CD14-positive monocyte (primary cell): ENCODE measurements around the gene C11orf97. TPM values are rescaled to one million over a fixed set of nuclear protein-coding genes. Genes with fewer than 3 reads are reported as not detected.

Experiments
- DNase-seq, 3 donors: peaks; one replicate each; pipeline ENCODE4 v3.0.0-alpha.2; 2011 to 2022
- H2AFZ ChIP-seq: 2 replicates; pipeline ENCODE4 v1.6.0; 2012; ENCODE audit warnings: mild to moderate bottlenecking, low read depth, low read length, inconsistent platforms; ENCODE audit not compliant: insufficient read depth, poor library complexity, severe bottlenecking
- H3K27ac ChIP-seq, 2 donors: 1 replicate in 1 of 2; 2 replicates in 1 of 2; pipeline ENCODE4 v1.5.1; 2012 to 2013; ENCODE audit warnings: low read length in 2 of 2, control low read depth in 1 of 2, inconsistent platforms in 1 of 2, low read depth in 1 of 2, mild to moderate bottlenecking in 1 of 2
- H3K27me3 ChIP-seq, 2 donors: one replicate each; pipeline versions ENCODE4 v1.6.0 to v1.6.1; 2011 to 2013; ENCODE audit warnings: low read length in 2 of 2; ENCODE audit not compliant: control insufficient read depth in 2 of 2, insufficient read depth in 2 of 2
- H3K36me3 ChIP-seq, 2 donors: replicated peaks in 1 of 2; 1 replicate in 1 of 2; 2 replicates in 1 of 2; pipeline versions ENCODE4 v1.5.1 to v1.6.1; 2012 to 2013; ENCODE audit warnings: low read length in 2 of 2, control low read depth in 1 of 2, inconsistent platforms in 1 of 2, mild to moderate bottlenecking in 1 of 2; ENCODE audit not compliant: insufficient read depth in 2 of 2, control insufficient read depth in 1 of 2
- H3K4me1 ChIP-seq, 2 donors: 1 replicate in 1 of 2; 2 replicates in 1 of 2; pipeline versions ENCODE4 v1.5.1 to v1.6.1; 2012 to 2013; ENCODE audit warnings: low read length in 2 of 2, control low read depth in 1 of 2, inconsistent platforms in 1 of 2, mild to moderate bottlenecking in 1 of 2, moderate library complexity in 1 of 2; ENCODE audit not compliant: insufficient read depth in 2 of 2, control insufficient read depth in 1 of 2
- H3K4me2 ChIP-seq: replicated peaks from 2 replicates; pipeline ENCODE3; 2012; ENCODE audit warnings: low read length, moderate library complexity, mild to moderate bottlenecking; ENCODE audit not compliant: poor library complexity, severe bottlenecking; ENCODE audit errors: extremely low read depth
- H3K4me3 ChIP-seq, 3 experiments: fragments of 200-600 bp in 1 of 3; sonication (generic) in 1 of 3; replicated peaks in 1 of 3; 1 replicate in 2 of 3; 2 replicates in 1 of 3; pipeline ENCODE4 v1.5.1; 2011 to 2013; ENCODE audit warnings: low read length in 3 of 3, mild to moderate bottlenecking in 3 of 3, control low read depth in 2 of 3, low read depth in 2 of 3, inconsistent platforms in 1 of 3, moderate library complexity in 1 of 3
- H3K79me2 ChIP-seq: 2 replicates; pipeline ENCODE4 v1.6.0; 2012; ENCODE audit warnings: mild to moderate bottlenecking, control low read depth, inconsistent platforms, low read length, moderate library complexity; ENCODE audit not compliant: insufficient read depth
- H3K9ac ChIP-seq: 2 replicates; pipeline ENCODE4 v1.6.0; 2017; ENCODE audit warnings: low read length, mild to moderate bottlenecking; ENCODE audit not compliant: insufficient read depth, poor library complexity, severe bottlenecking
- H3K9me3 ChIP-seq, 2 donors: replicated peaks in 1 of 2; 1 replicate in 1 of 2; 2 replicates in 1 of 2; pipeline versions ENCODE4 v1.5.1 to v1.6.1; 2012 to 2013; ENCODE audit warnings: low read length in 2 of 2, control low read depth in 1 of 2; ENCODE audit not compliant: control insufficient read depth in 1 of 2, insufficient read depth in 1 of 2
- H4K20me1 ChIP-seq: 2 replicates; pipeline ENCODE4 v1.6.0; 2012; ENCODE audit warnings: mild to moderate bottlenecking, low read length, control low read depth, moderate library complexity; ENCODE audit not compliant: insufficient read depth
- H3K27ac Mint-ChIP-seq, 7 donors: one replicate each; pipeline ENCODE4 v1.8.0; 2020; ENCODE audit warnings: mild to moderate bottlenecking in 7 of 7, mixed read lengths in 7 of 7, moderate library complexity in 6 of 7, inconsistent platforms in 2 of 7
- H3K27me3 Mint-ChIP-seq, 3 donors: one replicate each; pipeline ENCODE4 v1.8.0; 2021 to 2022; ENCODE audit warnings: low read depth in 3 of 3, mild to moderate bottlenecking in 3 of 3, mixed read lengths in 3 of 3, moderate library complexity in 3 of 3, inconsistent platforms in 1 of 3
- H3K36me3 Mint-ChIP-seq, 2 donors: one replicate each; pipeline ENCODE4 v1.8.0; 2020; ENCODE audit warnings: mixed read lengths in 2 of 2, inconsistent platforms in 1 of 2, mild to moderate bottlenecking in 1 of 2
- H3K4me1 Mint-ChIP-seq: one replicate; pipeline ENCODE4 v1.8.0; 2020; ENCODE audit warnings: mild to moderate bottlenecking, mixed read lengths
- H3K4me3 Mint-ChIP-seq, 2 donors: one replicate each; pipeline ENCODE4 v1.8.0; 2020; ENCODE audit warnings: mild to moderate bottlenecking in 2 of 2, mixed read lengths in 2 of 2, moderate library complexity in 1 of 2
- H3K9me3 Mint-ChIP-seq, 7 donors: one replicate each; pipeline ENCODE4 v1.8.0; 2020 to 2022; ENCODE audit warnings: mixed read lengths in 7 of 7, mild to moderate bottlenecking in 6 of 7, moderate library complexity in 6 of 7, inconsistent platforms in 2 of 7
- CTCF ChIP-seq: fragments of 200-600 bp; IDR thresholded peaks from one replicate; pipeline ENCODE4 v1.8.0; 2022; ENCODE audit warnings: antibody characterized with exemption, mild to moderate bottlenecking
- WGBS: methylation state at CpG from one replicate; pipeline ENCODE4 v1.1.5; 2013; ENCODE audit warnings: missing lambda C conversion rate; ENCODE audit not compliant: insufficient coverage; 5-methylcytosine and 5-hydroxymethylcytosine counted together
- intact Hi-C, 2 donors: fragments of 100-400 bp; cut with micrococcal nuclease; formaldehyde crosslinking; loops; one replicate each; pipeline versions ENCODE4 v1.15.0 to v1.15.1; 2023
- polyA plus RNA-seq, 3 donors: library from polyadenylated mRNA; depleted of rRNA in 1 of 3; unstranded in 2 of 3; stranded (reverse) in 1 of 3; fragments of 300-500 nt in 2 of 3; fragments of >200 nt in 1 of 3; fragmentation: Illumina TruSeq in 2 of 3; gene quantifications; 1 replicate in 2 of 3; 2 replicates in 1 of 3; pipeline ENCODE4 v1.2.3, GENCODE V29; 2012 to 2021

Gene C11orf97
- polyA plus RNA-seq, 3 donors = not detected

GRCh38 chr11:94544646-94545263 is 32.5 kb downstream of the C11orf97 start:
- Histone ChIP-seq H3K27me3 (no peaks in the 10 kb centered on the region), H3K9me3 (no peaks in the 10 kb centered on the region), H3K4me2 (peak overlapping the region; percentile 93), H3K4me1 (peaks cover 55 to 56% of the 10 kb centered on the region in 2 donors), H3K4me3 (peak overlapping the region; percentile 75 to 91 (median 91)), H3K79me2 (peaks cover 97% of the 10 kb centered on the region), H4K20me1 (peaks cover 31% of the 10 kb centered on the region), H3K9ac (peak overlapping the region; percentile 93), H3K36me3 (no peaks in the 10 kb centered on the region), H3K27ac (peak overlapping the region; percentile 96 to 99), H2AFZ (peak overlapping the region; percentile 88)
- Mint-ChIP-seq H3K27me3 (no peaks in the 10 kb centered on the region), H3K4me1 (peaks cover 56% of the 10 kb centered on the region), H3K9me3 (peaks cover 0 to 2% (median 0%) of the 10 kb centered on the region in 7 donors), H3K4me3 (peak overlapping the region; percentile 99 to 100), H3K36me3 (peaks cover 8% of the 10 kb centered on the region in 2 donors), H3K27ac (peak overlapping the region; percentile 92 to 97 (median 94))
- WGBS = 5% methylated on average over 54 of the region's 59 CpGs
- intact Hi-C loops = loop anchor here (2.0 to 5.0 kb wide), 3 partner anchors 30 to 58 kb away; no protein-coding TSS in a partner anchor
- no peak for TF ChIP-seq CTCF
- DNase-seq = peak in 2 of 3 donors; percentile 19 to 26

- peak overlapping the region; percentile 88 for H2AFZ ChIP-seq
Observed at GRCh38 chr11:94545264-94546161, 33.3 kb downstream of the C11orf97 start.

More at GRCh38 chr11:94545264-94546161, 33.3 kb downstream of the C11orf97 start:
- no peaks in the 10 kb centered on the region for H3K9me3 ChIP-seq
- H3K4me1 ChIP-seq = peaks cover 63% of the 10 kb centered on the region in 2 donors
- Mint-ChIP-seq H3K9me3 (peaks cover 0 to 2% (median 0%) of the 10 kb centered on the region in 7 donors), H3K4me3 (peak overlapping the region; percentile 99 to 100), H3K4me1 (peaks cover 63% of the 10 kb centered on the region), H3K27me3 (peaks cover 0 to 2% (median 0%) of the 10 kb centered on the region in 3 donors), H3K27ac (peak overlapping the region; percentile 92 to 97 (median 94)), H3K36me3 (peaks cover 8% of the 10 kb centered on the region in 2 donors)
- peak overlapping the region; percentile 93 for H3K4me2 ChIP-seq
- intact Hi-C loops = loop anchor here (2.0 to 5.0 kb wide), 2 partner anchors 29 to 37 kb away; no protein-coding TSS in a partner anchor
- H3K9ac ChIP-seq = peak overlapping the region; percentile 93
- DNase-seq = peak; percentile 28 to 39 (median 38)
- H3K27me3 ChIP-seq = no peaks in the 10 kb centered on the region
- peaks cover 31% of the 10 kb centered on the region for H4K20me1 ChIP-seq
- H3K79me2 ChIP-seq = peaks cover 97% of the 10 kb centered on the region
- peak overlapping the region; percentile 96 to 99 for H3K27ac ChIP-seq
- H3K4me3 ChIP-seq = peak overlapping the region; percentile 75 to 91 (median 91)
- WGBS = 14% methylated on average over 40 of the region's 54 CpGs
- H3K36me3 ChIP-seq = no peaks in the 10 kb centered on the region
- no peak for TF ChIP-seq CTCF
